Muscle of arm (tissue), 12 donors: ENCODE data around the gene C2orf72. TPM values are rescaled to one million over a fixed set of nuclear protein-coding genes. Genes with fewer than 3 reads are reported as not detected.

Experiments used
- DNase-seq: peaks from one replicate; pipeline ENCODE4 v3.0.0-alpha.2; 2013
- polyA plus RNA-seq, 12 donors: library from polyadenylated mRNA; unstranded; fragments of 120-200 nt; gene quantifications; one replicate each; pipeline ENCODE4 v1.2.1, GENCODE V29; 2013; ENCODE audit not compliant: insufficient read length in 12 of 12

C2orf72 gene
- polyA plus RNA-seq, 12 donors, result 0.21 to 18.3 (median 0.66) TPM; not detected in 1

GRCh38 chr2:231068525-231069222 is 31.4 kb downstream of the C2orf72 start:
- DNase-seq, result no peak

GRCh38 chr2:231069379-231070054 is 32.2 kb downstream of the C2orf72 start:
- DNase-seq, result no peak

GRCh38 chr2:231084565-231084964 is 47.2 kb downstream of the C2orf72 start:
- no peak for DNase-seq

GRCh38 chr2:231088754-231089153 is 51.4 kb downstream of the C2orf72 start:
- no peak for DNase-seq

GRCh38 chr2:231093933-231094332 is 56.6 kb downstream of the C2orf72 start:
- DNase-seq, result no peak

- no peak for DNase-seq
These were observed 57.5 kb downstream of the C2orf72 start for GRCh38 chr2:231094736-231095346.

Other genes starting within 250 kb of the C2orf72 start
- gene ITM2C, start 172.6 kb upstream of the C2orf72 start, polyA plus RNA-seq, result 100 to 1,000 TPM in 11 of 12 donors, not detected in 1; 115 to 441 (median 182) TPM
- under 1 TPM in 4 of 12 donors, not detected in 8; 0.05 to 0.26 (median 0.09) TPM for gene GPR55, start 112.3 kb upstream of the C2orf72 start, polyA plus RNA-seq
- gene SPATA3, start 41.4 kb upstream of the C2orf72 start, polyA plus RNA-seq, result not detected
- 100 to 1,000 TPM in 1 of 12 donors, 10 to 100 TPM in 11; 55.6 to 299 (median 83.9) TPM for gene PSMD1, start 19.3 kb downstream of the C2orf72 start, polyA plus RNA-seq
- 1 to 10 TPM in 1 of 12 donors, under 1 TPM in 8, not detected in 3; 0.11 to 1.1 (median 0.18) TPM for gene HTR2B, start 87.5 kb downstream of the C2orf72 start, polyA plus RNA-seq
- gene ARMC9, start 161.1 kb downstream of the C2orf72 start, polyA plus RNA-seq, result 10 to 100 TPM in 1 of 12 donors, 1 to 10 TPM in 10, not detected in 1; 3.3 to 10.0 (median 5.5) TPM